H1 (cell line): ENCODE data around the gene YIPF1.

Source experiments
- CHD2 ChIP-seq: IDR thresholded peaks from 2 replicates; pipeline ENCODE4 v1.6.1; 2012; ENCODE audit warnings: low read length, improper control_type of control experiment
- CTCF ChIP-seq, 3 experiments: IDR thresholded peaks; 1 replicate in 2 of 3; 2 replicates in 1 of 3; pipeline versions ENCODE4 v1.5.1 to v1.6.1; 2011; ENCODE audit warnings: low read length in 3 of 3, mild to moderate bottlenecking in 3 of 3, inconsistent platforms in 2 of 3, low read depth in 1 of 3, moderate library complexity in 1 of 3; ENCODE audit not compliant: insufficient read depth in 1 of 3; ENCODE audit errors: control extremely low read depth in 1 of 3
- EZH2 ChIP-seq: fragments of 200-600 bp; sonication (generic); IDR thresholded peaks from 2 replicates; pipeline ENCODE4 v1.7.1; 2012; ENCODE audit warnings: low read depth, mild to moderate bottlenecking, moderate library complexity, low read length, inconsistent platforms; ENCODE audit not compliant: severe bottlenecking
- GTF2F1 ChIP-seq: IDR thresholded peaks from 2 replicates; pipeline ENCODE4 v1.6.1; 2012; ENCODE audit warnings: low read depth, low read length, improper control_type of control experiment, borderline replicate concordance
- HDAC2 ChIP-seq, 2 experiments: fragments of 300-600 bp in 1 of 2; sonication (generic) in 1 of 2; IDR thresholded peaks; 2 replicates each; pipeline ENCODE4 v1.6.1; 2011 to 2012; ENCODE audit warnings: low read depth in 2 of 2, low read length in 2 of 2, mild to moderate bottlenecking in 2 of 2, moderate library complexity in 2 of 2, borderline replicate concordance in 1 of 2, inconsistent platforms in 1 of 2
- POLR2A ChIP-seq, 2 experiments: IDR thresholded peaks; 1 replicate in 1 of 2; 2 replicates in 1 of 2; pipeline ENCODE4 v1.6.1; 2011; ENCODE audit warnings: low read depth in 2 of 2, low read length in 2 of 2, mild to moderate bottlenecking in 2 of 2; ENCODE audit errors: control extremely low read depth in 1 of 2
- SIN3A ChIP-seq, 2 experiments: IDR thresholded peaks in 1 of 2; conservative IDR thresholded peaks in 1 of 2; 2 replicates each; pipeline ENCODE4 v1.6.1; 2011 to 2012; ENCODE audit warnings: low read length in 2 of 2, improper control_type of control experiment in 1 of 2, low read depth in 1 of 2, mild to moderate bottlenecking in 1 of 2
- TAF1 ChIP-seq: IDR thresholded peaks from 2 replicates; pipeline ENCODE4 v1.6.1; 2011; ENCODE audit warnings: mild to moderate bottlenecking, low read depth, low read length

DNA sequence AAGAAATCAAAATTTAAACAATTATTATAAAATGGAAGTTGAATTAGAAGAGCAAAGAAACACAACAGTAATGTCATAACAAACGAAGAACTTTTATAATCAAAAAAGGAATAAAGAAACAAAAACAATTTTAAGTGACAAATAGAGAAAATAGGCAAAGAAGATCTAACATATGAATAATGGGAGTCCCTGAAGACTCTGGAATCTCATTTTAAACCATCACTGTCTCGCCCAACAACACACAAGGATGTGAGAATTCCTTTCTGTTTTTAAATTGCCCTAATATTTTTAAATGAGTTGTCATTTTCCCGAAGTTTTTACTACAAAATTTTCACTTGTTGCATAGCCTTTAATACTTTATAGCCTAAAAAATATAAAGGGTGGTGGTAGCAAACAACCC is 47.2 kb downstream of the YIPF1 start:
- TF ChIP-seq TAF1: no peak
- no peak for TF ChIP-seq GTF2F1
- no peak for TF ChIP-seq CTCF (IDR thresholded peaks at IDR 0.05; ENCODE audit: control extremely low read depth in 1 of 3, insufficient read depth in 1 of 3, low read depth in 1 of 3, low read length in 3 of 3)
- TF ChIP-seq SIN3A (conservative IDR thresholded peaks at IDR 0.05 in 1 of 2, IDR thresholded peaks at IDR 0.05 in 1 of 2; ENCODE audit: low read depth in 1 of 2, low read length in 2 of 2): no peak
- TF ChIP-seq HDAC2 (IDR thresholded peaks at IDR 0.05; ENCODE audit: borderline replicate concordance in 1 of 2, low read depth in 2 of 2, low read length in 2 of 2): no peak
- no peak for TF ChIP-seq CHD2
- no peak for TF ChIP-seq POLR2A (IDR thresholded peaks at IDR 0.05; ENCODE audit: control extremely low read depth in 1 of 2, low read depth in 2 of 2, low read length in 2 of 2)
- TF ChIP-seq EZH2: no peak
